NCI-H2029 treated with DMSO at 0.1 percent for 48 hours (cell line): ENCODE measurements around the gene MGLL.
A peak's percentile ranks its signal among the peaks of the same experiment; 100 is the strongest.

Experiments used
- DNase-seq: peaks from one replicate; lab custom pipeline; 2025; lab: John Stamatoyannopoulos, UW

MGLL gene

DNA sequence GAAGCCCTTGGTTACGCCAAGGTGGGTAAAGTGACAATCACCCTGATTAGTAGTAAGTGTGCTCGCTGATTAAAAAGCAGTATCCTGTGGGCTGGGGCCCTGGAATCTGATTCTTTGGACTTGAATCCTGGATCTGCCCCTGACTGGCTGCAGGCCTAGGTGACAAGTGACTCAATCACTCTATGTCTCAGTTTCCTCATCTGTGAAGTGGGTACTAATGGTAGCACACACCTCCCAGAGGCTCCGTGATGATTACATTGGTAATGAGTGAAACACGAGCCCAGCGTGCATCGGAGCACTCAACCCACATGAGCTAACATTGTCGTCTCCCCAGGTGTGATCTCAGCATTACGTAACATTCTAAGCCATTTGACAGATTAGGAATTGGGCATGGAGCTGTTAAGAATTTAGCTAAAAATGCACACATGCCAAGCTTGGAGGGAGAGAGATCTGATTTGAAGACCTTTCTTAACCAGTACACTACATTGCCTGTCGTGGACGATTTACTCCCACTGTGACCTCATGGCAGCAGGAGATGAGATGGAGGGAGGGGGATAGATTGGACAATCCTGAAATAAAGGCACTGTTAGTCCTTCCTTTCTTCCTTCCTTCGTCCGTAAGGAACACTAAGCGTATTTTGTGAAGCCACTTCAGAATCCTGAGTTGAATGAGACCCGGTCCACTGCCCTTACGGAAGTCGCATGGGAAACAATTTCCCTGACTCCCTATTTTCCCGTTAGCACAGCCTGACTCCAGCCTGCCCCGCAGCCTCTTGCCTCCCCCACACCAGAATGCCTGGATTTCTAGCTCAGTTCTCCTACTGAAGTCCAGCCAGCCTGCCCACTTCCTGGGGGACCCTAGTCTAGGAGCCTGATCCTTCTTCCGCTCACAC is 32.1 kb downstream of the MGLL start:
- DNase-seq = peak; percentile 68

DNA sequence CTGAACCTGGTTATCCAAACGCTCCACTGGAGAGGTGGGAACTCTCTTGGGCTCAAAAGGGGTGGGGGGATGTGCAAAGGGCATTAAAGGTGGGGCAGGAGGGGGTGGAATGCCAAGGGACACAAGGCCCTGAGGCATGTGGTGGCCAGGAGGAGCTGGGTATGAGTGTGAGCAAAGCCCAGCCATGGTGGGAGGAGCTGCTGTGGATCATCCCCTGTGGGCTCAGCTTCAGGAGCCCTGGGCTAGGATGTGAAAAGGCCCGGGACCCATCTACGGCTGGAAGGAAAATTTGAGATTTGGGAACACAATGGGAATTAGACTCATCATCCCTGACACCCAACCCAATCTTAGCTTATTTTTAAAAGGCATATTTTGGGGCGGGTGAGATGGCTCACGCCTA is 33.3 kb downstream of the MGLL start:
- DNase-seq = no peak

DNA sequence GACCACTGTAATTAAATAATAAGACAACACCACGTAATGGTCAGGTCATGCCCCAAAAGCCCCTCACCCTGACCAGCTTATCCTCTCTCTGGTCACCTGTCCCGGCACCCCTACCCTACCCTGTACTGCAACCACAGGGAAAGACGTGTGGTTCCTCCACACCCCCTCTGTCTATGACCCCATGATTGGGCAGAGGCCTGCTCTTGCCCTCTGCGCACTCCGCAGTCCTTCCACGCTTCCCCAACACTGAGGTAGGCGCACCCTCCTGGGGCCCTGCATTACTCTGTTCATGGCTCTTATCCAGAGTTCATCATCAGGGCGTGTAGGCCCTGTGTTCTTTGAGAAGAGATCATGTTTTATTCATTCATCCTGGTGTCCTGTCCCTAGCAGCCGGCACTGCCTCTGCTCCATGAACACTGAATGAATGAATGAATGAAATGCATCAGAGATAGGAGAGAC is 33.8 kb downstream of the MGLL start:
- DNase-seq = no peak

DNA sequence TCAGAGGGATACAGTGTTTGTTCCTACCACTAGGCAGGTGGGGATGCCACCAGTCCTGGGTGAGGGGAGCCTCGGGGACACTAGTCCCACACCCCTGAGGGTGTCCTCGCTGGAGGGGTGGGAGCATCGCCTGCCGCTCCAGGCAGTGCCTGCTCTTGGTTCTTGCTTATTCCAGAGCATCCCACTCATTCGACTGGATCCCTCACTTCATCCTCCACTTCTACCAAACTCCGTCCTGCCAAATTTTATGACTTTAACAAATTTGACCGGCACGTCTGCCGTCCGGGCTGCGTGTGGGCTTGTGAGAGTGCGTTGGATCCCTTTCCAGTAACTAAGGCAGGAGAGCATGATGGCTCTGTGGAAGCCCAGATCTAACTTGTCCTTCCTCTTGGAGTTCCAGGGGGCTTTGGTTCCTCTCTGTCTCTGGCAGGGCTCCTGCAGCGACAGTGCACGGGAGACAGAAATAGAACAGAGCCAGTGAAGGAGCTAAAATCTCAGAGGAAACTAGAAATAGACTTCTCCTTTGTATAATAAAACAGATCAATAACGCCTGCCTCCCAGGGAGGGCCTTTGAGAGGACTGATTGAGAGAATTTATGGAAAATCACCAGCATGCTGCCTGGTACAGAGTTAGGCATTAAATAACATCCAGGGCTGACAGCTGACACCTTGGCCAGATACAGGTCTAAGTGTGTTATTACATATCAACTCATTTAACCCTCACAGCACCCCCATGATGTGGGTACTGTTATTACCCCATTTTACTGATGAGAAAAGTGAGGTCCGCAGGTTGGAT is 34.5 kb downstream of the MGLL start:
- no peak for DNase-seq

DNA sequence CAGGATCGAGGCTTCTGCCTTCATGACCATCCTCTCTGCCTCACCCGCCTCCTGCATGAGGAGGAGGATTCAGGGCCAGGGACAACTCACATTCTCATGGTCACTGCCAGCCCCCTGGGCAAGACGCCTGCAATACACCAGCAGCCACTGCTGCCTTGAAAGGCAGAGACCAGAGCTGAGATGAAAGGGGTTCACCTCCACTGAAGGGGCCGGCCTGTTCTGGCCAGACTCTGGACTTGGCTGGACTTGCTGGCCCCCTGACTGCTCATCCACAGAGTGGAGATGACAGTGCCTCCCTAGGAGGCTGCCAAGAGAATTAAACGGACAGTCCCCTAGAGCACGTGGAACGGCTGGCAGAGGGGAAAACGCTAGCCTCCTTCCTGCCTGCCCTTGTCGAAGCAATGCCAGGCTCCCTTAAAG is 35.2 kb downstream of the MGLL start:
- peak; percentile 45 for DNase-seq

DNA sequence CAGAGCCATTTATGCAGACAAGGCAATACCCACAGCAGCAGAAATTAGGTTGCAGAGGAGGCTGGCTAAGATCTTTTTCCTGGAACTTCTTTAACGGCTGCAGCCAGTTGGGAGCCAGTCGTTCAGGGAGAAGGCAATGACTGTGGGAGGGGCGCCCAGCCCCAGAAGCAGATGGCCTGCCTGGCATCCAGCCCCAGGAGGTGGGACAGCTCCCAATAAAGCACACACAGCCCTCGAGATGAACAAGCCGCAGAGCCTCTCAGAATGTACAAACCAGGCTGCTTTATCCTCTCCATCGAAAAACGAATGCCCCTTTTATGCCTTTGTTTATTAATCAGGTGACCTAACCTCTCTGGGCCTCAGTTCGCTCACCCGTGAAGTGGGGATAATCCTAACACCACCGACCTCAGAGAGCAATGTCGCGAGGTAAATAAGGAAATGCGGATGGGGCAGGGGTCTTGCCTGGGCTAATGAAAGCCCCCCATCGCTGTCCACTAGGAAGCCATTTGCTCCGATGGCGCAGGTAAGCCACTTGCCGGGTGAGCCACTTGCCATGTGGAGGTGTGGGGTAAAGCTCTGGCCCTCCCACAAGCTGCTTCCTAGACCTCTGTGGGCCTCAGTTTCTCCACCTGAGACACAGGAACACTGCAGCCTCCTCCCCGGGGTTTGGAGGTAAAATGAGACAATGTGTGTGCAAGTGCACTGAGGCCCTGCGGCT is 35.8 kb downstream of the MGLL start:
- peak; percentile 91 for DNase-seq

DNA sequence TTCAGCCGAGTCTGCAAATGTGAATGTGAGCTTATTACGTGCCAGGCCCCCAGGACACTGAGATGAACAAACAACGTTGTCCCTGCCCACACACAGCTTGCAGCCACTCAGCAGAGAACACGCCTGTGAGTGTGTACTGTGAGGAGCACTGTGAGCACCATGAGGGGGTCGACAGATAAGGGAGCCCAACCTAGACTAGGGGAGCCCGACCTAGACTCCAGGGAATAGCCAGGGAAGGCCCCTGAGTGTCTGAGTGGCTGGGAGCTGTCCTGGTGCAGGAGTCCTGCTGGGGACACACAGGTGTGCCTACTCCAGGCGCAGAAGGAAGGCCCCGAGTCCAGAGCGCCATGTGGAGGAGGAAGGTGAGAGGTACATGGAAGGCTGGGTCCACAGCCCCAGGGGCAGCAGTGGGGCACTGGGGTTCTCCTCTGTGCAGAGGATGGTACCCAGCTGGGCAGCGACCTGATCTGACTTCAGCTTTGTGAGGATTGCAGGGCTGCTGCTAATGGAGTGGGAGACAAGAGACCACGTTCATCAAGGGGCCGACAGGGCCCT is 36.5 kb downstream of the MGLL start:
- DNase-seq = no peak

DNA sequence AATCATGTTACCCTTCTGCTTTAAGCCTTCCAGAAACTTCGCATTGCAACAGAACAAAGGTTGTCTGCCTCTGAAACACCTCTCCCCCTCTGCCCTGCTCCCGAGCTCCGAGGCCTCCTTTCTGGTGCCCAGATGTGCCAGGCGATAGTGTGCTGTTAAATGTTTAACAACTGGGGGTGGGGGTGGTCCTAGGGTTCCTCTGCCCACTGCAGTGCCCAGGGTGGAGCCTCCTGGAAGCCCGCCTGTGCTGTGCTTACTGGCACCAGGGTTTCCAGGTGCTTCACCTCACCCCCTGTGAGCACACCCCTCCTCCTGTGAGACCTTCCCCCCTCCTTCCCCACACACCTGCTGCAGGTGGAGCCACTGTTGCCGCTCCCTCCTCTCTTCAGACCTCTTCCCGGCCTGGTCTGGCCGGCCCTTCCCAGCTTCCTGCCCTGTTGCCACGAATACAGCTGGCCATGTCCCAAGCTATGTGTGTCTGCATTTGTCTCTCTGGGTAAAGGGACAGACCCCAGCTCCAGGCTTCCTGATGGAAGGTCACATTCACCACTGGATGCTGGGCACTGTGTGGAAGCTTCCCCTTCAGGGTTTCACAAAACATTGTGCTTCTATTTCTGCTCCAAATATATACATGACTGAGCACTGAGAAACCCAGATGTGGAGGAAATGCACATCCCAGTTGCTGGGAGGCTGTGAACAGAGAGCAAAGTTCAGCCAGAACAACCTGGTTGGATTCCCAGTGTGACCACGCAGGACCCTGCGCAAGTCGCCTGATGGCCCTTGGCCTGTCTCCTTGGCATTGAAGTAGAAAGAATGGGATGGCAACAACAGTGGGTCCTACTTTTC is 37.2 kb downstream of the MGLL start:
- peak; percentile 93 for DNase-seq

DNA sequence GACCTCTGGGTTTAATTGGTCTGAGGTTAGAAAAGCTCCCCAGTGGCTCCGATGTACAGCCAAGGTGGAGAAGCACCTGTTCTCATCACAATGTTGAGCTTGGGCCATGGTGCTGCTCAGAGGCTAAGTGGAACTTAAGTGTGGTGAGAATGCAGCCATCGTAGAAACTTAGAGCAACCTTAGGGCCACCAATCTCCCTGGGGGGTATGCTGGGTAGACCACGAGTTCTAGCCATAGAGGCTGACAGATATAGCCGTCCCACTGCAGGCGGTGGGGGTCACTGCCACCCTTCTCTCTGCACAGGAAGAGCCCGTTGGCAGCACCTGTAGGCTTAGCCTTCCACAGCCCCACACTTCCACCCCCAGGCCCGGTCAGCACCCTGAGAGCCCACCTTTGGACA is 38.0 kb downstream of the MGLL start:
- DNase-seq = no peak

DNA sequence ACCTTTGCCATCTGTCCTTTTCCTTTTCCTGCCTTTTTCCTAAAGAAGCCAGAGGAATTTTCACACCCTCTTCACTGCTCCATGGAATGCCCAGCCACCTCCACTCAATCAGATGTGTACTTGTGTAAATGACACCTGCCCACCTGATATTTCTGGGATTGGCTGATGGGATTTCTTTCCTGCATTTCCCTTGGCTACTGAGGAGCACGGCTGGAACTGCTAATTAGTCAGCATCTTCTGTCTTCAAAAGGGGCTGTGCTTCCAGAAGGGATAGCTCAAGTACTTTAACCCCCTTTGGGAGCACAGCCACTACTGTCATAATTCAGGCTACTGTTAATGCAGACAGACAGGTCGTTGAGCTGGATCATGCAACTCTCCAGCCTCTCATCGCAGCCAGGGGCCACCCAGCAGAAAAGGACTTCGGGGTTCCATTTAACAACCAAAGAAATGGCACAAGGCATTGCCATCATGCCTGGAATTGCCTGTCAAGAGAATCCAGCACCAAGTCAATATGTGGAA is 38.6 kb downstream of the MGLL start:
- peak; percentile 36 for DNase-seq

DNA sequence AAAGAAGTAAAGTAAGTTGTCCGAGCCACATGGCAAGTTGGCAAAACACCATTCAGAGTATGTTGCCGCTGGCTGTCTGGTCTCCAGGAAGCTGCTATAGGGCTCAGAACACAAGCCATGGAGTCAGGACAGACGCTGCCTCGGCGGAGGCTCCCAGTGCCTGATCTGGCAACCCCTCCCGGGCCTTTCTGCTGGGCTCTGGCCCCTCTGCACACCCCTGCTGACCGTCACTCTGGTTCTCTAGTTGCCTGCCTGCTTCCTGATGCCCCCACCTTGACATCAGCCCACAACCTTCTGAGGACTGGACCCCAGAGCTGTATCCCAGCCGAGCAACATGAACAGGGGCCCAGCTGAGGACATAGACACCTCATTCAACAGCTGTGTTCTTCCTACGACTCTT is 39.1 kb downstream of the MGLL start:
- DNase-seq = no peak

DNA sequence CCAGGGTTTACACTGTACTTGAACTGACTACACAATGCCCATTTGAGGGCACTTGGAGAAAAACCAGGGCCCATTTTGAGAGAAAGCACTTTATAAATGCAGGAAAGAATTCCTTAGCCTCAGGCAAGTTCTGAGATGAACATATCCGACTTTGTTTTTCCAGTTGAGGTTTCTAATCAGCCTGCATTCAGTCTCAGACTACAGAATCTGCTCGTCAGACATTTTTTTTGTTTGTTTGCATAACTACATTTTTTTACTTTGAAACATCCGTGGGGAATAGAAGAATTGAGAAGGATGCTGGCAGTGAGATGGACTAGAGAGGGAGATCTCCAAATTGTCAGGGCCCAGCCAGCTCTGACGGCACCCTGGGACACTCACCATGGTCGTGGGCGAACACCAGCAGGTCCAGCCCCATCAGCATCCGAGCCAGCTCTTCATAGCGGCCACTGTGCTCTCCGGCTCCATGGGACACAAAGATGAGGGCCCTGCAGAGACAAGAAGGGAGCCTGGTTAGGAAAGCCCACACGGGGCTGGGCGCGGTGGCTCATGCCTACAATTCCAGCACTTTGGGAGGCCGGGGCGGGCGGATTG is 40.8 kb downstream of the MGLL start:
- DNase-seq = no peak

DNA sequence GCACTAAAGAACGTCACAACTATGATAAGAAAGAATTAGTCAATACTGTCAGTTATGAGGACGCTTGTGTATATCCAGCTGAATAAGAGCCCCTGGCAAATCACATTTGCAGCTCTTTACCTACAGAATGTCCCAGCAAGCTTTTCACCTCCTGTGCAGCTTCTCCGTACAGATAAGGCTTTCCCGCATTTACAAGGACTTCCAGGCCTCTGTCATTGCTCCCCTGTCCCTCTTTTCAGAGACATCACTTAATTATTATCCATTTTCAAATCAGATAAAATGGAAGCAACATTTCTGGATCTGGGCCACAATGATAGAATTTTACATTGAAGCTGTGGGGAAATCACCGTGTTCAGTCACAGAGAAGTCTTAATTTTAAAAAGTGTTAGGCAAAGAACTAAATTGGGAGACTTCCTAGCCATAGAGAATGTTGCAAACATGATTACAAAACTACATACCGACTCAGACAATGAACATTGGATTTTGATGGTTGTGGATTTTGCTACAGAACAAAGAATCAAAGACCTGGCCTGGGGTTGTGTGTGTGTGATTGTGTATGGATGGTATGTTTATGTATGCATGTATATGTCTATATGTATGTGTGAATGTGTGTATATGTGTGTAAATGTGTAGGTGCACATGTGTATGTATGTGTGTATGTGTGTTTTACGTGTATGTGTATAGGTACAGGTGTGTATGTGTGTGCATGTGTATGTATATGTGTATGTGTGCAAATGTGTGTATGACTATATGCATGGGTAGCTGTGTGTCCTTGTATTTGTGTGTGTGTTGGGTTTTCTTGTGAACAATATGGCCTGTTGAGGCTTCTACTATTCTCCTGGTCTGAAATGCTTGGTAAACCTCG is 41.5 kb downstream of the MGLL start:
- DNase-seq = no peak

DNA sequence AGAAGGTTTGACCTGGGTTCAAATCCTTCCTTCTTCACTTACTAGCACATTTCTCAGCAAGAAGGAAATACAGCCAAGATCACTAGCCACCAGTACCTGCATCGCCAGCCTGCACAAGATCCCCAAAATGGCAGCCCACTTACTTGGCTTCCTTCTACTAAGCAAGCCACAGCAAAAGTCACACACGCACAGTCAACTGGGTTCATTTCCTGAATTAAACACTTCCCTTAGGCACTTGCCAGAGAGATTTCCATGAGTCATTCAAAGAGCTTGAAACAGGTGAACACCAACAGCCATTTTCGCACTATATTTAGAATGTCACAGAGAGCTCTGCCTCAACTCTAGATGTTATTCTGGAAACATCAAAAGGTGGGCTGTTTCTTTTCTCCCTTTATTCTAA is 42.6 kb downstream of the MGLL start:
- DNase-seq = no peak

DNA sequence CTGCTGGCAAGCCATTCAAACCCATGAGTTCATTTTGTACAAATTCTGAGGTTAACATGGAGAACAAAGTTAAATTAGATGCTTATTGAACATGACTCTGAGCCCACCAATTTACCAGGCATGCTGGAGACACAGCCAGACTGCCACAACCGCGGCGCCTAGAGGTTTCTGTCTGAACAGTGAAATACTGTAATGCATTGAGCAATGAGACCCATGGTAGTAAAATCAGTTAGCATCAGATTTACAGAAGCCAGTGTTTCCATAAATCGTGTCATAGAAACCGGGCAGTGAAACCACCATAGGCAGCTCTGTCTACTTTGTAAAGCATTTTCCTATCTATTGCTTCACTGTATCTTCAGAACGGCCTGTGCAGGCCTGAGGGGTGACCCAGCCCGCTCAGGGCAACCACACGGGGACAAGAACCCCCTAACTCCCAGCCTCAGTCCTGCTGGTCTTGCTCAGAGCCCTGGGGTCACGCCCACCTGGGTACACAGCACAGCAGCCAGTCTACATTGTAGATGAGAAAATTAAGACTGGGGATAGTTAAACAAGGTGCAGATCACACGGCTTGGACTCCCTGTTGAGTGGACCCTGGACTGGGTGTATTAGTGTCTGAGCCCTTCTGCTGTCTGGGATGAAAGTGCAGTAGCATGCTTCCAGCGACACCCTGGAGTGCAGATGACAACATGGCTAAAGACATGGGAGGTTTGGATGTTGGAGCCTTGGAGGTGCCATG is 44.2 kb downstream of the MGLL start:
- no peak for DNase-seq

DNA sequence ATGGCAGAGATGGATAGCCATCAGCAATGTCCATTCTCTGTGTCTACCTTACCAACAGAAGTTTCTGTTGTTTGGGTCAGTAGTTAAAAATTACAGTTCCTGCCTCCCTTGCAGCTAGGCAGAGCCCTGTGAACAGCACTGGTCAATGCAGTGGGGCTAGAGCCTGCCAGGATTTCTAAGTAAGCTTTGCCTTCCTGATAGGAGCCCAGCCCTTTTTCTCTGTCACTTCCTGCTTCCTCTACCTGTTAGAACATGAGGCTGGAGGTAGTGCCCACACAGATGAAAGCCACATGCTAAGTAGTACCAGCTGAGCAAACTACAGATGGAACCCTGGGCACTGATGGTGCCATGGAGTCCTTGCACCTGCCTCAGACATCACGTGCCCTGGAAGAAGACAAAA is 45.0 kb downstream of the MGLL start:
- no peak for DNase-seq

DNA sequence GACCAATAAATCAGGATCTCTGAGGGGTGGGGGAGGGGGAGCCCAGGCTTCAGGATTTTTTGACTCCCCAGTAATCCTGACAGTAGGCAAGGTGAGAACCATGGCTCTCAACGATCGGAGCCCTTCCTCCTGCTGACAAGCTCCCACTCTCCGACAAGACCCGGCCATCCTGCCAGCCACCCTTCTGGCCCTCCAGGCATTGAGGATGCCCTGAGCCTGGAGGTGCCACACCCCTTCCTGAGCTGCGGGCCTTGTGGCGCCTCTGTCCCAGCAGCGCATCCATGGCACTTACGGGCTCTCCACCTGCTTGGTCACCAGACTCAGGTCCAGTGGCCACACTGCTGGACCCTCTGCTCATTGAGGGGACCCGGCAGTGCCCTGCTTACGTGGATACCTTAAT is 46.0 kb downstream of the MGLL start:
- DNase-seq = no peak

DNA sequence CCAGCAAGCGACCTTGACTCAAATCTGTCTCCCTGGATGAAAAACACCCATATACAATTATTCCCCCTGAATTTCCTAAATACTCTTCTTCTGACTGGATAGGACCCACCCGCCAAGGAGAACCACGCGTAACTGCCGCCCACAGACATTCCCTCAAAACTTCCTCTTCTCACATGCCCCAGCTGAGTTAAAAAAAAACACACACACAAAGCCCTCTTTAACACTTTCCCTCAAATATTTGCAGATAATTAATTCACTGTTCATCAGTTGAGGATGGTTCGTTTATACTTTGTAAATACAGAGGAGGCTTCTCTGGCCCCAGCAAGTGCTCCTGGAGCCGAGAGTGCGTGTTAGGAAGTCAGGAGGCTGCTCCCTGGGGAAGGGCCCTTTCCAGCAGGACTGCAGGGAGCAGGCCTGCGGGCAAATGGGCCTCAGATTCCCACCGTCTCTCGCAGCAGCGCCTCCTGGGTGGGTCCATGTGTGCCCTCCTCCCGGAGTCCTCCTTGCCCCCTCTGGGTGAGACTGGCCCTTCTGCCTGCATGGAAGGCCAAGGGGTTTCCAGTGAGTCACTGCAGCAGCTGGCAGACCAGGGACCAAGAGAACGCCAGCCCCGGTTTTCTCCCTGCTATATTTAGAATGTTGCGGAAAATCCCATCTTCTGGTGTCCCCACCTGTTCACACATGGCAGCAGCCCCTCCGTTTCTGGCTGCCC is 46.8 kb downstream of the MGLL start:
- DNase-seq = peak; percentile 47
